GM12874 (cell line): ENCODE measurements around the gene NALCN.

ENCODE experiments used
- TF ChIP-seq, protein P1 (sequence below): IDR thresholded peaks from 2 replicates; pipeline ENCODE4 v1.5.1; 2011; ENCODE audit warnings: low read depth, mild to moderate bottlenecking, control low read depth, low read length, moderate library complexity; ENCODE audit not compliant: insufficient read depth

NALCN gene

DNA sequence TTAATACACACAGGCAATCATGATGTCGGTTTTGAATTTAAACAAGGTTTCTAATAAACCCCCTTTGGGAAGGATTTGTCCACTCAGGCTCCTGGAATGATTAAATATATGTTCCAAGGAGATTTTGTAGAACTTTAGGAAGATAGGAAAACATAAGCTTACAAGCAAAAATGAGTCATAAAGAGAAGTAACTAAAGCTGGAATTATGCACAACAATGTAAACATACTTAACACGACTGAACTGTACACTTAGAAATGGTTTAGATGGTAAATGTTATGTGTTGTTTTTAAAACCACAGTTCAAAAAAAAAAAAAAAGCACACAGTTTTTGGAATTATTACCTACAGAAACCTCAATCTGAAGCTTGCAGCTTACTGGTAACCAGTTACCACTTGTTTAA lies 304.4 kb downstream of the NALCN start:
- TF ChIP-seq, protein P1, sequence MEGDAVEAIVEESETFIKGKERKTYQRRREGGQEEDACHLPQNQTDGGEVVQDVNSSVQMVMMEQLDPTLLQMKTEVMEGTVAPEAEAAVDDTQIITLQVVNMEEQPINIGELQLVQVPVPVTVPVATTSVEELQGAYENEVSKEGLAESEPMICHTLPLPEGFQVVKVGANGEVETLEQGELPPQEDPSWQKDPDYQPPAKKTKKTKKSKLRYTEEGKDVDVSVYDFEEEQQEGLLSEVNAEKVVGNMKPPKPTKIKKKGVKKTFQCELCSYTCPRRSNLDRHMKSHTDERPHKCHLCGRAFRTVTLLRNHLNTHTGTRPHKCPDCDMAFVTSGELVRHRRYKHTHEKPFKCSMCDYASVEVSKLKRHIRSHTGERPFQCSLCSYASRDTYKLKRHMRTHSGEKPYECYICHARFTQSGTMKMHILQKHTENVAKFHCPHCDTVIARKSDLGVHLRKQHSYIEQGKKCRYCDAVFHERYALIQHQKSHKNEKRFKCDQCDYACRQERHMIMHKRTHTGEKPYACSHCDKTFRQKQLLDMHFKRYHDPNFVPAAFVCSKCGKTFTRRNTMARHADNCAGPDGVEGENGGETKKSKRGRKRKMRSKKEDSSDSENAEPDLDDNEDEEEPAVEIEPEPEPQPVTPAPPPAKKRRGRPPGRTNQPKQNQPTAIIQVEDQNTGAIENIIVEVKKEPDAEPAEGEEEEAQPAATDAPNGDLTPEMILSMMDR, result no peak

DNA sequence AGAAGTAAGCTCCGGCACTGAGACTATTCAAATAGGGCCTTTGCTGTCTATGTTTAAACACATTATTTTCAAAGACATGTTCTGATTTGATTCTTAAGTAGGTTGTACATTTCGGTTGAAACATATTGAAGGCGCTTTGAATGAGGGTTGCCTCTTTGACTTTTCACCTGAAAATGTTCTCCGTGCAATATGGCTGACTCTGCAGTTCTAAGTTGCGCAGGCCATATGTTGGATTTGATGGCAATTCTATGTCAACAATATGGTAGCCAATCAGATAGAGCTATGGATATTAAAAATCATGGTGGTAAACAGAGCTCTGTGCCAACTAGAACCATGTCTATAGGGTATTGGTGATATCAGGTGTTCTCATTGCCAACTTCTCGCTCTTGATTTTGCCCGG lies 307.3 kb downstream of the NALCN start:
- TF ChIP-seq, protein P1, result no peak

DNA sequence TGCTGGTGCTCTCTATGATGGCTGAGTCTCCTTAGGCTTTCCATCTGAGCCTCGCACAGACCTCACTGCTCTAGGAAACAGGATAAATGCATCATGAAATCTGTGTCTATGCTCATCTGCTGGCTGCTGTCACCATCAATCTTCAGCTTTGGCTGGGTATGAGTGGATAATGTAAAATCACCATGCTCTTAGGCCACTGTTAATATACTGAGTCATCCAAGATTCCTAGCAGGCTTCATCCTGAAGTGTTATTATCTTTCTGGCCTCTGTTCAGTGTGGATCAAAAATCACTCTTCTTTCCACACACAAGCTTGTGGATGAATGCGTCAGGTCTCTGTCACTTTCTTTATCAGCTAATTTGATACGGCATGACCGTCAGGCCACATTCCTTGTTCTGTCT lies 317.4 kb downstream of the NALCN start:
- TF ChIP-seq, protein P1, result no peak

DNA sequence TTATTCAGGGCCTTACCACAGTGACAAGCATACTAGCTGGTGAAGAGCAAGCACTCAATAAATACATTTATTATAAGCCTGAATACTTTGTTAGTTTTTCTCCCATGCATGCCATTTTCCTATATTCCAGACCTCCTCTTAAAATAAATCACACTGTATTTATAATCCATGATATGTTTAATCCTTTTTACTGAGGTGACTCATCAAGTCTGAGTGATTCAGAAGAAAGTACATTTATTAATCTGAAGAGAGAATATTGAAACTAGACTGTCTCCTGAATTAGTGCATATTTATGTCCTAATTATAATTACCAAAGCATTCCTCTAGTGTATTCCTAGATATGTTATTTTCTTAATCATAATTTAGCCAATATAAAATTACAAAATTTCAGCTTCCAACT lies 323.3 kb downstream of the NALCN start:
- TF ChIP-seq, protein P1, result no peak

DNA sequence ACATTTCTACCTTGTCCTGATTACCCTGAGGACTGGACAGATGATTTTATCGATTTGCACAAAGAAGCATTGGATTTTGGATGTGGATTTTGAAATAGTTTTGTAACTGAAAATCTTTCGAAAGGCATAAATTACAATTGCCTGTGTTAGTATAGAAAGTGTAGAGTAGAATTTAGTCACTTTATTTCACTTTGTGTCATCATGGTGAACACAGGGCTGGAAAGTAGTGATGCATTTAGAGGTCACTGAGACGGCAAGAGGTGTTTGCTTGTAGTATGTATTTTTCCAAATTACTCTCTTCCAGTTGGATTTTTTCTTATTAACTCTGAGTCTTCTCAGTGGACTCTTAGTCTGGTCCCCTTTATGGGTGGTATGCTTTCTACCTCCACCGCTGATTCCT lies 326.0 kb downstream of the NALCN start:
- TF ChIP-seq, protein P1, result no peak

DNA sequence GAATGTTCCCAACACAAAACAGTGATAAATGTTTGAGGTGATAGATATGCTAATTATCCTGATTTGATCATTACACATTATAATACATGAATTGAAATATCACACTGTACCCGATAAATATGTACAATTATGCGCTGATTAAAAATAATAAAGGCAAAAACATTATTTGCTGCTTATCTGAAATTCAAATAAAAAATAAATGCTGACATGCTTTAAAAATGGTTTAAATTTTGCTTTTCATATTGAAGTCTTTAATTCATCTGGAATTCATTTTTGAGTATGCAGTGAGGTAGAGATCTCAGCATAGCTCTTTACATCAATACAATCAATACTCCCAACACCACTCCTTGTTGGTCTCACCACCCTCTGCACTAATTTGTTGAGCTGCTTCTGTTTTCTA lies 330.8 kb downstream of the NALCN start:
- TF ChIP-seq, protein P1, result no peak

DNA sequence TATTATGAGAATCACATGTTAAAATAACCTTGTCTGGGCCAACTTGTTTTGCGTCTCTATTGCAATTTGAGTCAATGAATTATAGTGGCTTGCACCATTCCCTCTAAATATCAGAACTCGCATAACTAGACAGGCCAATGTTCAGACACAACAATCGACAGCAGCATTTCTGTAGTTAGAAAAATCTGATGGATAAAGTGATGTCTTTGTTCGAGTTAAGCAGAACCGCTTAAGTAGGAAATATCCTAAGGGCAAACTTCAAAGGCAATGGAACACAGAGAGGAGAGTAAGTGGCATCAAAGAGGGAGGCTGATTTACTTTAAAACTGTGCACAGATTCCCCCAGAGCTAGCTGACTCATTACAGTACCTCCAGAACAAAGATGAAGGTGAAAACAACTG lies 333.9 kb downstream of the NALCN start:
- TF ChIP-seq, protein P1, result no peak

DNA sequence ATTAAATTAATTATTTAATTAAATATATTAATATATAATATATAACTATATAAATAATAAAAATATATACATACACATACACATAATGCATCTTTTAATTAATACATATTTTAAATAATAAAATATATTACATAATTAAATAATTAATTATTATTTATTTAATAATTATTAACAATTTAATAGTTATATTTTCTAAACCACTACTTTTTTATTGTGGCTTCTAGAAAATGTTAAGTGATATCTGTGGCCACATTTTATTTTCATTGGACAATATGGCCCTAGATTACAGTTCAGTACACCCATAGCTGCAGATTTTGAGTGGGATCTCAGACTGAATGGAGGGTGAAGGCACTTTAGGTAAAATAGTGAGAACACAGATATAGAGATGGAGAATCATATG lies 335.7 kb downstream of the NALCN start:
- TF ChIP-seq, protein P1, result no peak
